HEK293 (cell line): ENCODE results near the gene SLC10A2.
"Not testable (repeated sequence)": the region's sequence is repeated elsewhere in the genome, so short reads cannot be mapped to it uniquely, and the experiment has no call there.

Experiments
- CTCF ChIA-PET: fragments of 350-600 bp; formaldehyde crosslinking; extraction: SDS; loops from one replicate; lab custom pipeline; 2021; ENCODE audit warnings: antibody characterized with exemption; lab: Yijun Ruan, JAX
- POLR2A ChIA-PET: fragments of 300-600 bp; formaldehyde crosslinking; extraction: SDS; loops from one replicate; lab custom pipeline; 2020; ENCODE audit warnings: antibody characterized with exemption, inconsistent platforms; lab: Yijun Ruan, JAX
- H3K27ac ChIP-seq: fragments of 200-500 bp; sonication (Bioruptor generic); 2 replicates; pipeline ENCODE4 v1.5.1; 2014; ENCODE audit warnings: low read depth, low read length, control low read depth, inconsistent platforms; ENCODE audit errors: extremely low read depth
- H3K36me3 ChIP-seq, 2 experiments: fragments of 200-500 bp in 1 of 2; sonication (Bioruptor generic) in 1 of 2; 1 replicate in 1 of 2; 2 replicates in 1 of 2; pipeline ENCODE4 v1.5.1; 2014 to 2017; ENCODE audit warnings: inconsistent platforms in 2 of 2, low read length in 2 of 2; ENCODE audit not compliant: control insufficient read depth in 2 of 2, insufficient read depth in 1 of 2
- H3K4me1 ChIP-seq: fragments of 200-500 bp; sonication (Bioruptor generic); 2 replicates; pipeline ENCODE4 v1.5.1; 2014; ENCODE audit warnings: mild to moderate bottlenecking, low read length, inconsistent platforms; ENCODE audit not compliant: control insufficient read depth, insufficient read depth
- H3K4me3 ChIP-seq: 2 replicates; pipeline ENCODE4 v1.5.1; 2011; ENCODE audit warnings: low read depth, mild to moderate bottlenecking, control low read depth, low read length, moderate library complexity
- H3K9me3 ChIP-seq: fragments of 200-500 bp; sonication (Bioruptor generic); 2 replicates; pipeline ENCODE4 v1.5.1; 2014; ENCODE audit warnings: low read depth, low read length, inconsistent platforms; ENCODE audit not compliant: control insufficient read depth, insufficient read depth
- BCL11B ChIP-seq: fragments of 450-650 bp; formaldehyde crosslinking; IDR thresholded peaks from 2 replicates; pipeline ENCODE4 v1.5.1; 2016; ENCODE audit warnings: low read depth, missing biosample characterization, missing genetic modification characterization
- KLF1 ChIP-seq: fragments of 450-650 bp; formaldehyde crosslinking; IDR thresholded peaks from 2 replicates; pipeline ENCODE4 v1.5.1; 2016; ENCODE audit warnings: missing biosample characterization, missing genetic modification characterization
- WT1 ChIP-seq: fragments of 450-650 bp; formaldehyde crosslinking; IDR thresholded peaks from 2 replicates; pipeline ENCODE4 v1.5.1; 2016; ENCODE audit warnings: missing biosample characterization, missing genetic modification characterization
- YY1 ChIP-seq: fragments of 450-650 bp; formaldehyde crosslinking; IDR thresholded peaks from 2 replicates; pipeline ENCODE4 v1.5.1; 2018; ENCODE audit warnings: missing biosample characterization, missing genetic modification characterization
- ZIC2 ChIP-seq: fragments of 450-650 bp; formaldehyde crosslinking; IDR thresholded peaks from 2 replicates; pipeline ENCODE4 v1.5.1; 2016; ENCODE audit warnings: missing biosample characterization, missing genetic modification characterization
- ZNF114 ChIP-seq: fragments of 450-650 bp; formaldehyde crosslinking; IDR thresholded peaks from 2 replicates; pipeline ENCODE4 v1.5.0; 2017; ENCODE audit warnings: missing biosample characterization, missing genetic modification characterization
- ZNF146 ChIP-seq: fragments of 450-650 bp; formaldehyde crosslinking; IDR thresholded peaks from 2 replicates; pipeline ENCODE4 v1.5.1; 2016; ENCODE audit warnings: missing biosample characterization, missing genetic modification characterization
- ZNF16 ChIP-seq: fragments of 450-650 bp; formaldehyde crosslinking; IDR thresholded peaks from 2 replicates; pipeline ENCODE4 v1.5.1; 2016; ENCODE audit warnings: low read depth, missing biosample characterization, missing genetic modification characterization
- ZNF202 ChIP-seq: fragments of 450-650 bp; formaldehyde crosslinking; IDR thresholded peaks from 2 replicates; pipeline ENCODE4 v1.5.1; 2016; ENCODE audit warnings: missing biosample characterization, missing genetic modification characterization, borderline replicate concordance
- ZNF354C ChIP-seq: fragments of 450-650 bp; formaldehyde crosslinking; IDR thresholded peaks from 2 replicates; pipeline ENCODE4 v1.5.1; 2016; ENCODE audit warnings: missing biosample characterization, missing genetic modification characterization, low read depth, borderline replicate concordance
- ZNF391 ChIP-seq: fragments of 450-650 bp; formaldehyde crosslinking; IDR thresholded peaks from 2 replicates; pipeline ENCODE4 v1.5.1; 2016; ENCODE audit warnings: low read depth, missing biosample characterization, missing genetic modification characterization, borderline replicate concordance
- ZNF433 ChIP-seq: fragments of 450-650 bp; formaldehyde crosslinking; IDR thresholded peaks from 2 replicates; pipeline ENCODE4 v1.5.1; 2016; ENCODE audit warnings: missing biosample characterization, missing genetic modification characterization, low read depth
- ZNF501 ChIP-seq: fragments of 450-650 bp; formaldehyde crosslinking; IDR thresholded peaks from 2 replicates; pipeline ENCODE4 v1.5.1; 2016; ENCODE audit warnings: missing biosample characterization, missing genetic modification characterization
- ZNF658 ChIP-seq: fragments of 450-650 bp; formaldehyde crosslinking; IDR thresholded peaks from 2 replicates; pipeline ENCODE4; 2016; ENCODE audit warnings: missing biosample characterization, missing genetic modification characterization
- ZNF707 ChIP-seq: fragments of 450-650 bp; formaldehyde crosslinking; IDR thresholded peaks from 2 replicates; pipeline ENCODE4 v1.5.1; 2016; ENCODE audit warnings: missing biosample characterization, missing genetic modification characterization
- TF ChIP-seq, protein P1 (sequence below): fragments of 450-650 bp; formaldehyde crosslinking; IDR thresholded peaks from 2 replicates; pipeline ENCODE4 v1.5.1; 2016; ENCODE audit warnings: missing biosample characterization, missing genetic modification characterization
- TF ChIP-seq, protein P2 (sequence below): fragments of 450-650 bp; formaldehyde crosslinking; IDR thresholded peaks from 2 replicates; pipeline ENCODE4 v1.5.1; 2016; ENCODE audit warnings: missing biosample characterization, missing genetic modification characterization
- TF ChIP-seq, protein P3 (sequence below): fragments of 450-650 bp; formaldehyde crosslinking; IDR thresholded peaks from 2 replicates; pipeline ENCODE4 v1.5.1; 2017; ENCODE audit warnings: missing biosample characterization, missing genetic modification characterization
- TF ChIP-seq, protein P4 (sequence below): sonication (generic); formaldehyde crosslinking; IDR thresholded peaks from 2 replicates; pipeline ENCODE4 v1.8.1; 2022; ENCODE audit warnings: mild to moderate bottlenecking, moderate library complexity, missing genetic modification reagents
- TF ChIP-seq, protein P5 (sequence below): fragments of 450-650 bp; formaldehyde crosslinking; IDR thresholded peaks from 2 replicates; pipeline ENCODE4 v1.5.1; 2016; ENCODE audit warnings: missing biosample characterization, missing genetic modification characterization
- TF ChIP-seq, protein P6 (sequence below): fragments of 450-650 bp; formaldehyde crosslinking; IDR thresholded peaks from 2 replicates; pipeline ENCODE4 v1.5.1; 2016; ENCODE audit warnings: missing biosample characterization, missing genetic modification characterization

The SLC10A2 gene

DNA sequence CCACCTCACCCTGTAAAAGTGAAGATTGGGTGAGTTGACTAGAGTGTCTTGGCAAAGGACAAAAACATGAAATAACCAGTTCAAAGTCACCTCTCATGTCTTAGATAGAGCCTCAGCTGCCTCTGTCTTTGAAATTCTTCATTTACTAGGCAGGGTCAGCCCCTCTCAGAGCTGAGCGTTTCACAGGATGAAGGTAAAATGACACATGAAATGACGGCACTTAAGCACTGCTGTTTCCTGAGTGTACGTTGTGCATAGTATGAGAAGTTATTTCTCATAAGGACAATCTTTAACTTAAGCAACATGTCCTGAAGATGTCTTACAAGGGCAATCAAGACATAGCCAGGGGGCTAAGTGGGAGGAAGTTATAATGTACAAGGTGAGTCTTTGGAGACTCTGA, 32.3 kb upstream of the SLC10A2 start (continued):
- TF ChIP-seq, protein P1, sequence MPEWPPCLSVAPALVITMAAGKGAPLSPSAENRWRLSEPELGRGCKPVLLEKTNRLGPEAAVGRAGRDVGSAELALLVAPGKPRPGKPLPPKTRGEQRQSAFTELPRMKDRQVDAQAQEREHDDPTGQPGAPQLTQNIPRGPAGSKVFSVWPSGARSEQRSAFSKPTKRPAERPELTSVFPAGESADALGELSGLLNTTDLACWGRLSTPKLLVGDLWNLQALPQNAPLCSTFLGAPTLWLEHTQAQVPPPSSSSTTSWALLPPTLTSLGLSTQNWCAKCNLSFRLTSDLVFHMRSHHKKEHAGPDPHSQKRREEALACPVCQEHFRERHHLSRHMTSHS (tag by site-specific recombination): no peak
- TF ChIP-seq YY1 (tag by site-specific recombination) (no peak), WT1 (tag by site-specific recombination) (no peak), KLF1 (tag by site-specific recombination) (no peak), ZNF354C (no peak)
- TF ChIP-seq, protein P2, sequence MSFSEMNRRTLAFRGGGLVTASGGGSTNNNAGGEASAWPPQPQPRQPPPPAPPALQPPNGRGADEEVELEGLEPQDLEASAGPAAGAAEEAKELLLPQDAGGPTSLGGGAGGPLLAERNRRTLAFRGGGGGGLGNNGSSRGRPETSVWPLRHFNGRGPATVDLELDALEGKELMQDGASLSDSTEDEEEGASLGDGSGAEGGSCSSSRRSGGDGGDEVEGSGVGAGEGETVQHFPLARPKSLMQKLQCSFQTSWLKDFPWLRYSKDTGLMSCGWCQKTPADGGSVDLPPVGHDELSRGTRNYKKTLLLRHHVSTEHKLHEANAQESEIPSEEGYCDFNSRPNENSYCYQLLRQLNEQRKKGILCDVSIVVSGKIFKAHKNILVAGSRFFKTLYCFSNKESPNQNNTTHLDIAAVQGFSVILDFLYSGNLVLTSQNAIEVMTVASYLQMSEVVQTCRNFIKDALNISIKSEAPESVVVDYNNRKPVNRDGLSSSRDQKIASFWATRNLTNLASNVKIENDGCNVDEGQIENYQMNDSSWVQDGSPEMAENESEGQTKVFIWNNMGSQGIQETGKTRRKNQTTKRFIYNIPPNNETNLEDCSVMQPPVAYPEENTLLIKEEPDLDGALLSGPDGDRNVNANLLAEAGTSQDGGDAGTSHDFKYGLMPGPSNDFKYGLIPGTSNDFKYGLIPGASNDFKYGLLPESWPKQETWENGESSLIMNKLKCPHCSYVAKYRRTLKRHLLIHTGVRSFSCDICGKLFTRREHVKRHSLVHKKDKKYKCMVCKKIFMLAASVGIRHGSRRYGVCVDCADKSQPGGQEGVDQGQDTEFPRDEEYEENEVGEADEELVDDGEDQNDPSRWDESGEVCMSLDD (tag by site-specific recombination): no peak

DNA sequence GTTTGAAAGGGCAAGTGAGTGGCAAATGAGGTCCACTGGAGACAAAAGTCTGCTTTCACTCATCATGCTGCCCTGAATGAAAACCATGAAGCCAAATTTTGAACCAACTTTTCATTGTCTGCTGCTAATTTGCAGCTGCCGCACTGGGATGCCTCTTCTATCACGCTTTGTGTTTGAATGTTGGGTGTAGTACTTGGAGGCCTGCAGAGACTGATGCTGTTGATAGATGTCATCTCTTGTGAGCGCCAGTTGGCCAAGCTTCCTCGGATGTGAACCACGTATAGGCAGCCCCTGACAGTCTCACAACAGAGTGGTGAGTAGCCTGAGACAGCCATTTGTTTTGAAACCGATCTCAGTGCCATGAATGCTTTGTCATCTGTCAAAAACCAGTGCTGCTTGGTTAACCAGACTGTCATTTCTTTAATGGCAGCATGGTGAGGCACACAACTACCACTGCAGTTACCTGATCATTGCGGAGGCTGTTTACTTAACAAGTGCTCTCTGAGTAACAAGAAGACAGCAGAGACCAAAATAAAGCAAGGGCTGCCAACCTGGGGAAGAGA, 31.2 kb upstream of the SLC10A2 start:
- no peaks in the 10 kb centered on the region for H3K4me1 ChIP-seq
- no peak overlapping the region for H3K4me3 ChIP-seq
- ChIA-PET CTCF (no interaction called here), POLR2A (no interaction called here)
- no peaks in the 10 kb centered on the region for H3K36me3 ChIP-seq
- H3K9me3 ChIP-seq: no peaks in the 10 kb centered on the region
- no peak overlapping the region for H3K27ac ChIP-seq
- TF ChIP-seq ZNF146: no peak
- no peak for TF ChIP-seq ZNF391 (tag by site-specific recombination)
- TF ChIP-seq ZNF16 (tag by site-specific recombination): no peak
- TF ChIP-seq, protein P3, sequence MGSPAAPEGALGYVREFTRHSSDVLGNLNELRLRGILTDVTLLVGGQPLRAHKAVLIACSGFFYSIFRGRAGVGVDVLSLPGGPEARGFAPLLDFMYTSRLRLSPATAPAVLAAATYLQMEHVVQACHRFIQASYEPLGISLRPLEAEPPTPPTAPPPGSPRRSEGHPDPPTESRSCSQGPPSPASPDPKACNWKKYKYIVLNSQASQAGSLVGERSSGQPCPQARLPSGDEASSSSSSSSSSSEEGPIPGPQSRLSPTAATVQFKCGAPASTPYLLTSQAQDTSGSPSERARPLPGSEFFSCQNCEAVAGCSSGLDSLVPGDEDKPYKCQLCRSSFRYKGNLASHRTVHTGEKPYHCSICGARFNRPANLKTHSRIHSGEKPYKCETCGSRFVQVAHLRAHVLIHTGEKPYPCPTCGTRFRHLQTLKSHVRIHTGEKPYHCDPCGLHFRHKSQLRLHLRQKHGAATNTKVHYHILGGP (tag by site-specific recombination): no peak
- no peak for TF ChIP-seq ZNF501 (tag by site-specific recombination)
- no peak for TF ChIP-seq ZIC2
- no peak for TF ChIP-seq ZNF433
- TF ChIP-seq, protein P4, sequence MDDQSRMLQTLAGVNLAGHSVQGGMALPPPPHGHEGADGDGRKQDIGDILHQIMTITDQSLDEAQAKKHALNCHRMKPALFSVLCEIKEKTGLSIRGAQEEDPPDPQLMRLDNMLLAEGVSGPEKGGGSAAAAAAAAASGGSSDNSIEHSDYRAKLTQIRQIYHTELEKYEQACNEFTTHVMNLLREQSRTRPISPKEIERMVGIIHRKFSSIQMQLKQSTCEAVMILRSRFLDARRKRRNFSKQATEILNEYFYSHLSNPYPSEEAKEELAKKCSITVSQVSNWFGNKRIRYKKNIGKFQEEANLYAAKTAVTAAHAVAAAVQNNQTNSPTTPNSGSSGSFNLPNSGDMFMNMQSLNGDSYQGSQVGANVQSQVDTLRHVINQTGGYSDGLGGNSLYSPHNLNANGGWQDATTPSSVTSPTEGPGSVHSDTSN (CRISPR knock-in tag): no peak

DNA sequence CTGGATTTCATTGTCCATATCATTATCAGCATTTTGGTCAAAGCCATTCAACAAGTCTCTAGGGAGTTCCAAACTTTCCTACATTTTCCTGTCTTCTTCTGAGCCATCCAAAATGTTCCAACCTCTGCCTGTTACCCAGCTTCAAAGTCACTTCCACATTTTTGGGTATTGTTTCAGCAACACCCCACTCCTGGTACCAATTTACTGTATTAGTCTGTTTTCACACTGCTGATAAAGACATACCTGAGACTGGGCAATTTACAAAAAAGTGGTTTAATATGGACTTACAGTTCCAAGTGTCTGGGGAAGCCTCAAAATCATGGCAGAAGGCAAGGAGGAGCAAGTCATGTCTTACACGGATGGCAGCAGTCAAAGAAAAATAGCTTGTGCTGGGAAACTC, 27.4 kb upstream of the SLC10A2 start:
- H3K9me3 ChIP-seq, H3K27ac ChIP-seq, H3K4me3 ChIP-seq, POLR2A ChIA-PET, CTCF ChIA-PET, H3K36me3 ChIP-seq, H3K4me1 ChIP-seq: not testable (repeated sequence)
- peak; percentile 77 for TF ChIP-seq ZNF707 (tag by site-specific recombination)

DNA sequence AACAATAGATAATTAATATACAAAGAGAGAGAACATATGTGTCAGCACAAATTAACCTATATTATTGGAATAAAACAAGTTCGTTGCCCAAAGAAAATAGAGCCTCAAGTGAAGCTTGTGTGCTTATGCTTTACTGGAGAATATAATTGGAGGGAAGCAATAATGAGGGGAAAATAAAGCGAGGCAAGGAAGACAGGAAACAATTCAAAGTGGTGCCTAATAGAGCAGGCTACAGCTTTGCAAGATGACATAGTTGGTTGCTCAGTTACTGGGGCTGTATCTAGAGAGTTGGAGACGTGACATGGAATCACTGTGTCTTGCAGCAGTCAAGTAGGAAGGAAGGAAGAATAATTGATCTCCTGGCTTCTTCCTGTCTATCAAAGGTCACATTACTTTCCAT, 21.1 kb upstream of the SLC10A2 start:
- Histone ChIP-seq H3K27ac (no peak overlapping the region), H3K4me3 (no peak overlapping the region), H3K9me3 (no peaks in the 10 kb centered on the region), H3K36me3 (no peaks in the 10 kb centered on the region), H3K4me1 (no peaks in the 10 kb centered on the region)
- CTCF ChIA-PET: no interaction called here
- POLR2A ChIA-PET: no interaction called here
- TF ChIP-seq ZNF658 (tag by site-specific recombination) (no peak), ZNF202 (tag by site-specific recombination) (no peak), BCL11B (tag by site-specific recombination) (no peak), ZNF114 (tag by site-specific recombination) (no peak)
- TF ChIP-seq, protein P5, sequence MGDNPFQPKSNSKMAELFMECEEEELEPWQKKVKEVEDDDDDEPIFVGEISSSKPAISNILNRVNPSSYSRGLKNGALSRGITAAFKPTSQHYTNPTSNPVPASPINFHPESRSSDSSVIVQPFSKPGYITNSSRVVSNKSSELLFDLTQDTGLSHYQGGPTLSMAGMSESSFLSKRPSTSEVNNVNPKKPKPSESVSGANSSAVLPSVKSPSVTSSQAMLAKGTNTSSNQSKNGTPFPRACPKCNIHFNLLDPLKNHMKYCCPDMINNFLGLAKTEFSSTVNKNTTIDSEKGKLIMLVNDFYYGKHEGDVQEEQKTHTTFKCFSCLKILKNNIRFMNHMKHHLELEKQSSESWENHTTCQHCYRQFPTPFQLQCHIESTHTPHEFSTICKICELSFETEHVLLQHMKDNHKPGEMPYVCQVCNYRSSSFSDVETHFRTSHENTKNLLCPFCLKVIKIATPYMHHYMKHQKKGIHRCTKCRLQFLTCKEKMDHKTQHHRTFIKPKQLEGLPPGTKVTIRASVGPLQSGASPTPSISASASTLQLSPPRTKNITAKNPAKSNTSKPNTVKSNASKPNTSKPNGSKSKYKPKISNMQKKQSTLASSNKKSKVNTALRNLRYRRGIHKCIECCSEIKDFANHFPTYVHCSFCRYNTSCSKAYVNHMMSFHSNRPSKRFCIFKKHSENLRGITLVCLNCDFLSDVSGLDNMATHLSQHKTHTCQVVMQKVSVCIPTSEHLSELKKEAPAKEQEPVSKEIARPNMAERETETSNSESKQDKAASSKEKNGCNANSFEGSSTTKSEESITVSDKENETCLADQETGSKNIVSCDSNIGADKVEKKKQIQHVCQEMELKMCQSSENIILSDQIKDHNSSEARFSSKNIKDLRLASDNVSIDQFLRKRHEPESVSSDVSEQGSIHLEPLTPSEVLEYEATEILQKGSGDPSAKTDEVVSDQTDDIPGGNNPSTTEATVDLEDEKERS: no peak
- TF ChIP-seq, protein P6, sequence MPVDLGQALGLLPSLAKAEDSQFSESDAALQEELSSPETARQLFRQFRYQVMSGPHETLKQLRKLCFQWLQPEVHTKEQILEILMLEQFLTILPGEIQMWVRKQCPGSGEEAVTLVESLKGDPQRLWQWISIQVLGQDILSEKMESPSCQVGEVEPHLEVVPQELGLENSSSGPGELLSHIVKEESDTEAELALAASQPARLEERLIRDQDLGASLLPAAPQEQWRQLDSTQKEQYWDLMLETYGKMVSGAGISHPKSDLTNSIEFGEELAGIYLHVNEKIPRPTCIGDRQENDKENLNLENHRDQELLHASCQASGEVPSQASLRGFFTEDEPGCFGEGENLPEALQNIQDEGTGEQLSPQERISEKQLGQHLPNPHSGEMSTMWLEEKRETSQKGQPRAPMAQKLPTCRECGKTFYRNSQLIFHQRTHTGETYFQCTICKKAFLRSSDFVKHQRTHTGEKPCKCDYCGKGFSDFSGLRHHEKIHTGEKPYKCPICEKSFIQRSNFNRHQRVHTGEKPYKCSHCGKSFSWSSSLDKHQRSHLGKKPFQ (tag by site-specific recombination): no peak
